HG03460 (cell line): ENCODE measurements around the gene CWC27.
"Not testable (repeated sequence)": the region's sequence is repeated elsewhere in the genome, so short reads cannot be mapped to it uniquely, and the experiment has no call there.

ENCODE experiments used
- ATAC-seq: cut with Tn5 transposase; IDR thresholded peaks from one replicate; pipeline ENCODE4 v1.9.1; 2021; ENCODE audit not compliant: unreplicated experiment

The CWC27 gene

DNA sequence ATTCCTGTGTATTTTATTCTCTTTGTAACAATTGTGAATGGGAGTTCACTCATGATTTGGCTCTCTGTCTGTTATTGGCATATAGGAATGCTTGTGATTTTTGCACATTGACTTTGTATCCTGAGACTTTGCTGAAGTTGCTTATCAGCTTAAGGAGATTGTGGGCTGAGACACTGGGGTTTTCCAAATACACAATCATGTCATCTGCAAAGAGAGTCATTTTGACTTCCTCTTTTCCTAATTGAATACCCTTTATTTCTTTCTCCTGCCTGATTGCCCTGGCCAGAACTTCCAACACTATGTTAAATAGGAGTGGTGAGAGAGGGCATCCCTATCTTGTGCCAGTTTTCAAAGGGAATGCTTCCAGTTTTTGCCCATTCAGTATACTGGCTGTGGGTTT is 138.7 kb downstream of the CWC27 start:
- ATAC-seq: not testable (repeated sequence)

DNA sequence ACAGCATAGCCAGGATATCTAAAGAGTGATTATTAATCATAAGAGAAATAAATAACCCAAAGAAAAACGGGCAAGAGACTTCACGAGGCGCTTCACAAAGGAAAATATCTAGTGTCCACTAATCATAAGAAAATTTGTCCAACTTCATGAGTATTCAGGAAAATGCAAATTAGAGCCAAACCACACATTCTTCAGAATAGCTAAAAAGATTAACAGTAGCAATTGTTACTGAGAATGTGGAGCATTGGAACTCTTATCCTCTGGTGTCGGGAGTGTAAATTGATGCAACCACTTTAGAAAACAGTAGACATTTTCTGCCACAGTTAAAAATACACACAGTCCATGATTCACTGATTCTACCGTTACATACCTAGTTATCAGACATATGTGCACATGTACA is 145.7 kb downstream of the CWC27 start:
- ATAC-seq: no peak

DNA sequence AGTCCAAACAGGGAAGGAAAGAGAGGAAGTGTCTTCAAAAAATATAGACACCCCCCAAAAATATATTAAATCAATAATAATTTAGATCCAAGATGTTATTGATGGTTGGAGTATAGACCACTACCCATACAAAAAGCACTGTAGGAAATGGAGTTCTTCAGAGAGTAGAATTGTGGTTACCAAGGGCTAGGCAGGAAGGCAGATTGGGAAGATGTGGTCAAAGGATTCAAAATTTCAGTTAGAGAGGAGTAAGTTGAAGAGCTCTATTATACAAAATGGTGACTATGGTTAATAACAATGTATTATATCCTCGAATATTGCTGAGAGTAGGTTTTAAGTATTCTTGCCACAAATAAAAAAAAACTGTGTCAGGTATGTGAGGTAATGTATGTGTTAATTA is 149.4 kb downstream of the CWC27 start:
- ATAC-seq: no peak

- ATAC-seq: no peak
These were observed 152.7 kb downstream of the CWC27 start for GRCh38 chr5:64921386-64921785.

GRCh38 chr5:64923151-64923685 is 154.5 kb downstream of the CWC27 start:
- ATAC-seq: no peak

DNA sequence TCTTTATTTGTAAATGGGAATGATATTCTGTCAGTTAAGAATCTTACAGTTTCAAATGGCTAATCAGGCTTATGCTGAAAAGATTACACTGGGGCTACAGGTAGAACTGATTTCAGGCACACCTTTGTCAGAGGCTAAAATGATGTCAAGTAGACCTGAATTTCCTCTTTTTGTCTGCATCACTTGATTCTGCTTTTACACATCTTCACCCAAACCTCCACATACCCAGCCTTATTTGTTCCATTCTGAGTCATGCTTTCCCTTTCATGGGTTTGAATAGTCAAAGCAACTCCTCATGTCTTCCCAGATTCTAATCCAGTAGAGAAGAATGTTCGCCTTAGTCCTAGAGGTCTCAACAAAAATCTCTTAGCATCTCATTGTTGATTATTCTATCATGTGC is 156.4 kb downstream of the CWC27 start:
- no peak for ATAC-seq

DNA sequence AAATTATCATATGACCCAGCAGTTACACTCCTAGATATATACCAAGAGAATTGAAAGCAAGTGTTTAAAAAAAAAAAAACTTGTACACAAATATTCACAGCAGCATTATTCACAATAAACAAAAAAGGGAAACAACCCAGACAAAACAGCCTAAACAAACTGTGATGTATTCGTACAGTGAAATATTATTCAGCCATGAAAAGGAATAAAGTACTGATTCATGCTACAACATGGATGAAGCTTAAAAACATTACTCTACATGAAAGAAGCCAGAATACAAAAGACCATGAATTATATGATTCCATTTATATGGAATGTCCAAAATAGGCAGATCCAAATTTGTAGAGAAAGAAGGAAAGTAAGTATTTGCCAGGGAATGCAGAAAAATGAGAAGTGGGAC is 161.1 kb downstream of the CWC27 start:
- no peak for ATAC-seq

GRCh38 chr5:64930672-64931318 is 162.1 kb downstream of the CWC27 start:
- ATAC-seq: no peak

DNA sequence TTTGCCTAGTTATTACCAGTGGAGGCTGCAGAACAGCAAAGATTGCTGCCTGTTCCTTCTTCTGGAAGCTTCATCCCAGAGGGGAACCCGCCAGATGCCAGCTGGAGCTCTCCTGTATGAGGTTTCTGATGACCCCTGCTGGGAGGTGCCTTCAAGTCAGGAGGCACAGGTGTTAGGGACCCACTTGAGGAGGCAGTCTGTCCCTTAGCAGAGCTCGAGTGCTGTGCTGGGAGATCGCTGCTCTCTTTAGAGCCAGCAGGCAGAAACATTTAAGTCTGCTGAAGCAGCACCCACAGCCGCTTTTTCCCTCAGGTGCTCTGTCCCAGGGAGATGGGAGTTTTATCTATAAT is 170.7 kb downstream of the CWC27 start:
- not testable (repeated sequence) for ATAC-seq

DNA sequence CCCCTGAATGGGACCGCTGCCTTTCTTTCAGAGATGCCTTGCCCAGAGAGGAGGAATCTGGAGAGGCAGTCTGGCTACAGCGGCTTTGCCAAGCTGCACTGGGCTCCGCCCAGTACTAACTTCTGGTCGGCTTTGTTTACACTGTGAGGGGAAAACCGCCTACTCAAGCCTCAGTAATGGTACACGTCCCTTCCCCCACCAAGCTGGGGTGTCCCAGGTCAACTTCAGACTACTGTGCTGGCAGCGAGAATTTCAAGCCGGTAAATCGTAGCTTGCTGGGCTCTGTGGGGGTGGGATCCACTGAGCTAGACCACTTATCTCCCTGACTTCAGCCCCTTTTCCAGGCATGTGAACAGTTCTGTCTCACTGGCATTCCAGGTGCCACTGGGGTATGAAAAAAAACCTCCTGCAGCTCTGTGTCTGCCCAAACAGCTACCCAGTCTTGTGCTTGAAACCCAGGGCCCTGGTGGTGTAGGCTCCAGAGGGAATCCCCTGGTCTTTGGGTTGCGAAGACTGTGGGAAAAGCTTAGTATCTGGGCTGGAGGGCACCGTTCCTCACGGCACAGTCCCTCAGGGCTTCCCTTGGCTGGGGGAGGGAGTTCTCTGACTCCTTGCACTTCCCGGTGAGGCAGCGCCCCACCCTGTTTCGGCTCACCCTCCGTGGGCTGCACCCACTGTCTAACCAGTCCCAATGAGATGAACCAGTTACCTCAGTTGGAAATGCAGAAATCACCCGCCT is 171.2 kb downstream of the CWC27 start:
- ATAC-seq: no peak

DNA sequence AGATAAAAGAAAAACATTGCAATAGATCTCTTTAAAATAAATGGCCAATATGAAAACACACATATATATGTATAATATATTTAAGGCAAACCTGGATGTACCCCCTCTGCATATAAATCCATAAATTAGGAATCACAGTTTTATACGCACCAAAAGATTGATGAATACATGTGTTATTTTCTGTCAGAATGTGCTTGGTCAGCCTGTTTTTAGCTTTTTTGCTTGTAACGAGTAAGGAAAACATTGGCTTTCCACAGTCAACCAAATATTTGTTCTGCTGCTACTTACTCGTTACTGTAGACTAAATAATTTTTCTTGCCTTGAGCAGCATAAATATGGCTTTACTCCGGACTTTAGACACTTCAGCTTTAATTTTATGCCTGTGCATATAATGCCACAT is 173.7 kb downstream of the CWC27 start:
- no peak for ATAC-seq

GRCh38 chr5:64944868-64945267 is 176.1 kb downstream of the CWC27 start:
- ATAC-seq: no peak

DNA sequence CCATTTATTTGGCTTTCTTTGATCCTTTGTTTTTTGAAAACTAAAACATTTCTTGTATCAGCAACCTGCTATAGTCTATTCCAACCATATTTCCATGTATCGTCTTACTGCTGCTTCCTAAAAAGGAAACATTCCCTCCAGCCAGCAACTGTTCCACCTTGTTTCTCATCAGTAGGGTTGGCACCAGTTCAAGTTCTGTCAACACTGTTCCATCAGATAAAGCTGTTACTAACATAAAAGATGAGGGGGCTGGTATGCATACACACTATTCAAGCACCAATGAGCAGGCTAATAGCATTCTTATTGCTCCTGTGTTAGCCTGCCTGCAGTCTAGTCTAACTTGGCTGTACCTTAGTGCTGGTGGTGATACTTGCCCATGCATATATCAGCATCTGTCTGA is 178.3 kb downstream of the CWC27 start:
- no peak for ATAC-seq

DNA sequence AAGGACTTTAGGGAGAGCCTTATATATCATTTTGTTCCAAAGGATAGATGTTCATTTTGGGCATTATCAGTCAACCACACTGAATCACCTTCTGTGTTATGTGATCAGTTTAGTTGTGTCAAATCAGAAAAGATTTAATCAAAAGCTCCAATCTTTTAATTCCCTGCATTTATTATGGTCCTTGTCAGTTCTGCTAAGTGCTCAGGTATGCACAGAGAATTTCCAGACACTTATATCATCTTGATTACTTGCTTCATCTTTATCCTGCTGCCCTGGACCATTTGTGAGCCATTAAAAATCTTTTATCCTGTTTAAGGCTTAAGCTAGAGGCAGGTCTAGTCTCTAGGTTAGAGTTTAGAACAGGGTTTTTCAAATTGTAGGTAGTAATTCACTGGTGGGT is 179.1 kb downstream of the CWC27 start:
- no peak for ATAC-seq

GRCh38 chr5:64949331-64949730 is 180.6 kb downstream of the CWC27 start:
- ATAC-seq: no peak

- no peak for ATAC-seq
These were observed 184.4 kb downstream of the CWC27 start for GRCh38 chr5:64952951-64953673.

- no peak for ATAC-seq
These were observed 185.8 kb downstream of the CWC27 start for GRCh38 chr5:64954518-64954917.

- no peak for ATAC-seq
These were observed 190.1 kb downstream of the CWC27 start for GRCh38 chr5:64958757-64959391.

DNA sequence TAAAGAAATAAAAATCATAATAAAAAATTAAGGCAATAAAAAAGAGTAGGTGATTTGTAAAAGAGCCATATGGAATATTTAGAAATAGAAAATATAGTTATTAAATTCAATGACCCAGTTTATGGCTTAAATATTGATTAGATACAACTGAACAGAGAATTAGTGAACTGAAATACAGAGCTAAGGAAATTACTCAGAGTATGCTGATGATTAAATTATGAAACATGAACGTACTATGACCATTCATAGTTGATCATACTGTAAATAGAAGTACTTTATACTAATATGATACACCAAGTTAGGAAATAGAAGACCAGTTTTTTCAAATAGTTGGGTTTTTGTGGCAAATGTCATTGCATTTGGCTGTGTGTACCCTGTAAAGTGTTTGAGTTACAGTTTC is 194.5 kb downstream of the CWC27 start:
- no peak for ATAC-seq

DNA sequence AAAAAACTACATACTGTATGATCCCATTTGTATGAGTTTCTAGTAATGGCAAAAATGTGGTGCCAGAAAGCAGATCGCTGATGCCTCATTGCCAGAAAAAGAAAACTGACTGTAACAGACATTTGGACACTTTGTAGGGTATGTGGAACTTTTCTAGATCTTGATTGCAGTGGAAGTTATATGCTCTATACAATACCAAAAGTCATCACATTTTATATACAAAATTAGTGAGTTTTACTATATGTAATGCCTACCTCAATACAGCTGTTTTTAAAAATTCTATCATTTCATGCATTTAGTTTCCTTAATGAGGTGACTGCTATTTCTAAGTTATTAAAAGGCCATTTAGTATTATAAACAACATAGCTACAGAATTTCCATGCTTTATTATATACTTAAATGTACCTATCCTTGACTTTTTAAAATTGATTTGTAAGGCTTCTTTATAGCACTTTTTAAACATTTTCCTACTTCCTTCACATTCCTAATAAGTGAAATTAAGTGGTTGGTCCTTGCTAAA is 199.9 kb downstream of the CWC27 start:
- no peak for ATAC-seq

- ATAC-seq: no peak
These were observed 200.8 kb downstream of the CWC27 start for GRCh38 chr5:64969578-64969977.
